DMS 273 treated with DMSO at 0.1 percent for 48 hours (cell line): ENCODE data around the gene CIC.
"Not testable (repeated sequence)": the region's sequence is repeated elsewhere in the genome, so short reads cannot be mapped to it uniquely, and the experiment has no call there.

ENCODE experiments used
- DNase-seq: peaks from one replicate; lab custom pipeline; 2025; lab: John Stamatoyannopoulos, UW

CIC gene

DNA sequence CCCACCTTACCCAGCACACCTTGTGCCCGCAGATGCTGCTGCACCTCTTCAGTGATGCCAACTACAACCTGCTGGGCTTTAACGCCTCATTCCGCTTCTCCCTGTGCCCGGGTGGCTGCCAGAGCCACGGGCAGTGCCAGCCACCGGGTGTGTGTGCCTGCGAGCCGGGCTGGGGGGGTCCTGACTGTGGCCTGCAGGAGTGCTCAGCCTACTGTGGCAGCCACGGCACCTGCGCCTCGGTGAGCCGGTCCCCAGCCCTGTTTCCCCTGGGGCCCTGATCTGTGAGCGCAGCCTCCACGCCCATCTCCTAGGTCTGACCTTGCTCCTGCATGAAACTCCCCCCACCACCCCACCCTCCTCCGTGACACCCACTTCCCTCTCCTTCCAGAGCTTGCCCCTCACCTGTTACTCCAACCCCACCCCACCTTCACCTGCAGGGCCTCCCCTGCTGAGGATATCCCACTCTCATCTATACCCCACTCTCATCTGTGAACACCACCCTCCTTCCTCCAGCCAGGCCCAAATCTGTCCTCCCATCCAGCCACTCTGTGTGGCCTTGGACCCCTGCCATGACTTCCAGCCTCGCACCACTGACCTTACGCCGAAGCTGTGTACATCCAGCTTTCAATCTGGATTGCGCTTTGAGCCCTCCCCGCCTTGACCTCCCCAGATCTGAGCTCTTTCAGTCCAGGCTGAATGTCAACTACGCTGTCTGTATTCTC is 65.1 kb downstream of the CIC start:
- no peak for DNase-seq

DNA sequence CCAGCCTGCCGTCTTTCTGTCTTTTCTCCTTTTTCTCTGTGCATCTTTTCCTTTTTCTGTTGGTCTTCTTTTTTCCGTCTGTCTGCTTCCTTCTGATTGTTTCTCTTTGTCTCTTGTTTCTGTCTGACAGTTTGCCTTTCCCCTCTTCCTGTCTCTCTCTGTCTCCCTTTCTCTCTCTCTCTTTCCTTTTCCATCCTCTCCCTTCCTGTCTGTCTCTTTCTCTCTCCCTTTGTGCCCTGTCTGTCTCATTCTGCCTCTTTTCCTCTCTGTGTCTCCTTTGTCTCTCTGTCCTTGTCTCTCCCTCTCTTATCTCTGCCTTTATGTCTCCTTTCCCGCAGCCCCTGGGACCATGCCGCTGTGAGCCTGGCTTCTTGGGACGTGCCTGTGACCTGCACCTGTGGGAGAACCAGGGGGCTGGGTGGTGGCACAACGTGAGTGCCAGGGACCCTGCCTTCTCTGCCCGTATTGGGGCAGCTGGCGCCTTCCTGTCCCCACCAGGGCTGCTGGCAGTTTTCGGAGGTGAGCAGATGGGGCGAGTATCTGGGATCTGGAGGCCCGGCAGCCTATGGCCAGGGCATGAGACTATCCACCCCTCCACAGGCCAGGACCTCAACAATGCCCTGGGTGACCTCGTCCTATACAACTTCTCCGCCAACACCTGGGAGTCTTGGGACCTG is 65.8 kb downstream of the CIC start:
- no peak for DNase-seq

DNA sequence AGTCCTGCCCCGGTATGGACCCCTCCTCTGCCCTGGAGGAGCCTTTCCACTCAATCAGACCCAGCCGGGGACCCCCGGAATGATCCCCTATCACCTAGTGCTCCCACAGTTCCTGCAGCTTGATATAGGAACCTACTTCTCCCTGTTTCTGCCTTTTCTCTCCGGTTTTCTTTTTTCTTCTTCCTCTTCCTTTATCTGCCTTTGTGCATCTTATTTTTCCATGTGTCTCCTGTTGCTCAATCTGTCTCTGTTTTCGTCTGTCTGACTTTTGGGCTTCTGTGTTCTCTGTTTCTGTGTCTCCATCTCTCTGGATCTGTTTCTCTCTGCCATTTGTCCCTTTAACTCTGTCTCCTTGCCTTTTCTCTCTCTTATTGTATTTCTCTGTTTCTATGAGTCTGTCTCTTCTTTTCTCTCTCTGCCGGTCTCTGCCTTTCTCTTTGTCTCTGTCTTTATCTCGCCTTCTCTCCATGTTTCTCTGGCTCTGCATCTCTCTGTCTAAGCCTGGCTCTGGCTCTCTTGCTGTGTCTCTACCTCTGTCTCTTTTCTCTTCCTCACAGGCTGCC is 66.4 kb downstream of the CIC start:
- DNase-seq, result no peak

DNA sequence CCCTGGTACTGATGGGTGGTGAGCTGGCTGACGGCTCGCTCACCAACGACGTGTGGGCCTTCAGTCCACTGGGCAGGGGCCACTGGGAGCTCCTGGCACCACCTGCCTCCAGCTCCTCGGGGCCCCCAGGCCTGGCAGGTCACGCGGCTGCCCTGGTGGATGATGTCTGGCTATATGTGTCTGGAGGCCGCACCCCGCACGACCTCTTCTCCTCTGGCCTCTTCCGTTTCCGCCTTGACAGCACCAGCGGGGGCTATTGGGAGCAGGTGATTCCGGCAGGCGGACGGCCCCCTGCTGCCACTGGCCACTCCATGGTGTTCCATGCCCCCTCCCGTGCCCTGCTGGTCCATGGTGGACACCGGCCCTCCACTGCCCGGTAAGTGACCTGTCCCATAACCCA is 66.9 kb downstream of the CIC start:
- DNase-seq, result no peak

DNA sequence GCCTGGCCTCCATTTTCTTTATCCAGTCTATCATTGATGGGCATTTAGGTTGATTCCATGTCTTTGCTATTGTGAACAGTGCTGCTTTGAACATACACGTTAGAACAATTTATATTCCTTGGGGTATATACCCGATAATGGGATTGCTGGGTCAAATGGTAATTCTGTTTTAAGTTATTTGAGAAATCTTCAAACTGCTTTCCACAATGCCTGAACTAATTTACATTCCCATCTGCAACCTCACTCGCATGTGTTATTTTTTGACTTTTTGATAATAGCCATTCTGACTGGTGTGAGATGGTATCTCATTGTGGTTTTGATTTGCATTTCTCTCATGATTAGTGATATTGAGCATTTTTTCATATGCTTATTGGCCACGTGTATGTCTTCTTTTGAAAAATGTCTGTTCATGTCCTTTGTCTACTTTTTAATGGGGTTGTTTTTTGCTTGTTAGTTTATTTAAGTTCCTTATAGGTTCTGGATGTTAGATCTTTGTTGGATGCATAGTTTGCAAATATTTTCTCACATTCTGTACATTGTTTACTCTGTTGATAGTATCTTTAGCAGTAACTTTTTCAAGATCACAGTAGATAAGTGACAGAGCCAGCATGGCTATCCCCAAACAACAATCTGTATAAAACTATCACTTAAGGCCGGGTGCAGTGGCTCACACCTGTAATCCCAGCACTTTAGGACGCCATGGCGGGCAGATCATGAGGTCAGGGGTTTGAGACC is 70.2 kb downstream of the CIC start:
- DNase-seq, result not testable (repeated sequence)

DNA sequence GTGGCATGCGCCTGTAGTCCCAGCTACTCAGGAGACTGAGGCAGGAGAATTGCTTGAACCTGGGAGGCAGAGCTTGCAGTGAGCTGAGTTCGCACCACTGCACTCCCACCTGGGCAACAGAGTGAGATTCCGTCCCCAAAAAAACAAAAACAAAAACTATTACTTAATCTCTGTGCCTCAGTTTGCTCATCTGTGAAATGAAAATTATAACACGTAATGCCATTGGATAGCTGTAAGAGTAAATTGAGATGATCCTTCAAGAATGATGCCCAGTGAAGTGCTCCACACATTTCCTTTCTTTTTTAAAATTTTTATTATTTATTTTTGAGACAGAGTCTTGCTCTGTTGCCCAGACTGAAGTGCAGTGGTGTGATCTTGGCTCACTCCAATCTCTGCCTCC is 70.9 kb downstream of the CIC start:
- DNase-seq, result not testable (repeated sequence)

DNA sequence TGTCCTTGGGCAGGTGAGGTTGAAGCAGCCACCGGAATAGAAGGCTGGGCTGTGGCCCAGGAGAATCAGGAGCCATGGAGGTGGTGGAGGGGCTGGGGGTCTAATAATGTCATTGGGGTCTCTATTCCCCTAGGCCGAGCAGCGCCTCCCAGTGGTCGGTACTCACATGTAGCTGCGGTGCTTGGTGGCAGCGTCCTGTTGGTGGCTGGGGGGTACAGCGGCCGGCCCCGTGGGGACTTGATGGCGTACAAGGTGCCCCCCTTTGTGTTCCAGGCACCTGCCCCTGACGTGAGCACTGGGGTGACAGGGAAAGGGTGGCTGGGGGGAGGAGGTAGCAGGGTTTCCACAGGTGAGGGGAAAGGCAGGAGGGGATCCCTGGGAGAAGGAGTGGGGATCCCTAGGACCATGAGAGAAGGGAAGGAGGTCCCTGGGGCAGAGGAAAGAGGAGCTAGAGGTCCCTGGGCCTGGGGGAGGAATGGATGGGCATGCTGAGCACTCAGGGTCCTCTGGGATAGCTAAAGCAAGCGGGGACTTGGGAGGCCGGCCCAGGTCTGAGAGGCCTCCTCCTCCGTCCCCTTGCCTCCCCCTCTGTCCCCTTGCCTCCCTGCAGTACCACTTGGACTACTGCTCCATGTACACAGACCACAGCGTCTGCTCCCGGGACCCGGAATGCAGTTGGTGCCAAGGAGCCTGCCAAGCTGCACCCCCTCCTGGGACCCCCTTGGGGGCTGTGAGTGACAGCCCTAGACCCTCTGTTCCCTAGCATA is 74.5 kb downstream of the CIC start:
- DNase-seq, result no peak

DNA sequence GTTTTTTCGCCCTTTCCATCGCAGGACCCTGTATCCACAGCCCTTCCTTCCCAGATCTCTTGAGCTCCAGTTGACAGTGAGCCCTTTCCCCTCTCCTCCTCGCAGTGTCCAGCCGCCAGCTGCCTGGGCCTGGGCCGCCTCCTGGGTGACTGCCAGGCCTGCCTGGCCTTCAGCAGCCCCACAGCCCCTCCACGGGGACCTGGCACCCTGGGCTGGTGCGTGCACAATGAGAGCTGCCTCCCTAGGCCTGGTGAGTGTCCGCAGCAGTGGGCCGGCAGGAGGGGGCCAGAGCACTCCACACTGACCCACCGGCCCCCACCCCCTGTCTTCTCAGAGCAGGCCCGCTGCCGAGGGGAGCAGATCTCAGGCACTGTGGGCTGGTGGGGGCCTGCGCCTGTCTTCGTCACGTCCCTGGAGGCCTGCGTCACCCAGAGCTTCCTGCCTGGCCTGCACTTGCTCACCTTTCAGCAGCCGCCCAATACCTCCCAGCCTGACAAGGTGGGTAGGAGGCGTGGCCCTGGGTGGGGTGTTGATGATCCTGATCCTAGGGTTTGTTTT is 75.4 kb downstream of the CIC start:
- DNase-seq, result no peak
